Ramos (cell line): ENCODE data around the gene ZNF841.
"Not testable (repeated sequence)": the region's sequence is repeated elsewhere in the genome, so short reads cannot be mapped to it uniquely, and the experiment has no call there.

ENCODE experiments used
- in situ Hi-C: fragments of 300-500 bp; cut with MboI; formaldehyde crosslinking; loops from one replicate; pipeline ENCODE4 v1.14.3; 2022; ENCODE audit warnings: low sequenced_read_pairs; ENCODE audit not compliant: unreplicated experiment

ZNF841 gene

GRCh38 chr19:52095172-52096014 lies at the start of gene ZNF841:
Gene ZNF841, minus strand, starts transcription at chr19:52095765. Its CDS starts 10,964 bp downstream, at chr19:52084801.
- in situ Hi-C loops: no loop called here

DNA sequence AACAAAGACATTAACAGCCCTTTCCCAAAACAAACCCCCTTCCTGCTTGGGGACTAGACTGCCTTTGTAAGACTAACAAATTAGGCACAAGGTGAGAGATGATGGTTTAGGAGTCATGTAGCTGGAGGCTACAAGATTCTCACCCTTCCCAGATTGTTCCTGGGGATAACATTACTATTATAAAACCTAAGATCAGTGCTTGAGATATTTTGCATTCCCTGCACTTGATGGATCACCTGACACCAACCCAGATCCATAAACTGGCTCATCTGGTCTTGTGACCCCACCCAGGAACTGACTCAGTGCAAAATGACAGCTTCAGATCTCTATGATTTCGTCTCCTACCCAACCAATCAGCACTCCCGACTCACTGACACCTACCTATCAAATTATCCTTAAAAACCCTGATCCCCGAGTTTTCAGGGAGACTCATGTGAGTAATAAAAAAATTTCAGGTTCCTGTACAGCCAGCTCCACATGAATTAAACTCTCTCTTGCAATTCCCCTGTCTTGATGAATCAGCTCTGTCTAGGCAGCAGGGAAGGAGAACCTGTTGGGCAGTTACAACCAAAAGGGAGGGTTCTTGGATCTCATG lies 46.5 kb upstream of the ZNF841 start:
- in situ Hi-C loops: loop anchor here (10.0 kb wide), 1 partner anchor 93 kb away; no protein-coding TSS in a partner anchor

DNA sequence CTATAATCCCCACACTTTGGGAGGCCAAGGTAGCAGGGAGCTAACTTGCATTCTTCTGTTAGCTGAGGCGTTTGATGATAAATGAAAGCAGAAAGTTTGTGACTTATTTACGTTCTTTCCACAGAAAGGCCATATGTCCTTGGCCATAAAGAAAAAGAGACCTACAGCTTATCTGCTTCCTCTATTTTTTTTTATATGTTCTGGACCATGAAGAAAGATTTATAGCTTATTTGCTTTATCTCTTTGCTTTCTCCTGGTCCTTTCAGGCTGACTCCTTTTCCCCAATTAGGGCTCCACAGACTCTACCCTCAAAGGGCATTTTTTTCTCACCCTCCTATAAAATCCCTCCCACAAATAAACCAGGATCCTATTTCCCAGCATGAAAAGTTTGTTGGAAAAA lies 45.6 kb upstream of the ZNF841 start:
- in situ Hi-C loops: loop anchor here (10.0 kb wide), 1 partner anchor 94 kb away; no protein-coding TSS in a partner anchor

GRCh38 chr19:52140032-52140710 lies 44.6 kb upstream of the ZNF841 start:
- in situ Hi-C loops: loop anchor here (10.0 kb wide), 1 partner anchor 95 kb away; no protein-coding TSS in a partner anchor

GRCh38 chr19:52139252-52140031 lies 43.9 kb upstream of the ZNF841 start, which contains the start of gene ZNF616:
Gene ZNF616, minus strand, starts transcription at chr19:52139938. Its CDS starts 9,426 bp downstream, at chr19:52130512.
- in situ Hi-C loops: loop anchor here (10.0 kb wide), 1 partner anchor 95 kb away; no protein-coding TSS in a partner anchor

- in situ Hi-C loops: no loop called here
Observed at GRCh38 chr19:52138983-52139251, 43.4 kb upstream of the ZNF841 start.

- in situ Hi-C loops: no loop called here
Observed at GRCh38 chr19:52138278-52138982, 42.9 kb upstream of the ZNF841 start.

DNA sequence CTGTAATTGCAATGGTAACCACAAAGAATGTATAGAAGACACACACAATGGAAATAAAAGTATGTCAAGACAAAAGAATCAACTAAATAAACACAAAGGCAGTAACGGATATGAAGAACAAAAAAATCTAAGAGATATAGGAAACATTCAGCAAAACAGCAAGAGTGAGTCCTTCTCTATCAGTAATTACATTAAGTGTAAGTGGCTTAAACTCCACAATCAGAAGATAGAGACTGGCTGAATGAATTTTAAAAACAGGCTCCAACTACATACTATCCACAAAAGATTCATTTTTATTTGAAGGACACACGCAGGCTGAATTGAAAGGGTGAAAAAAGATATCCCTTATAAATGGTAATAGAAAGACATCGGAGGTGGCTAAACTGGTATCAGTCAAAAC lies 24.7 kb upstream of the ZNF841 start:
- in situ Hi-C loops: no loop called here

GRCh38 chr19:52115526-52116053 lies 20.0 kb upstream of the ZNF841 start:
- in situ Hi-C loops: no loop called here

- in situ Hi-C loops: no loop called here
Observed at GRCh38 chr19:52114691-52115090, 19.1 kb upstream of the ZNF841 start.

- in situ Hi-C loops: no loop called here
Observed at GRCh38 chr19:52112624-52113023, 17.1 kb upstream of the ZNF841 start.

DNA sequence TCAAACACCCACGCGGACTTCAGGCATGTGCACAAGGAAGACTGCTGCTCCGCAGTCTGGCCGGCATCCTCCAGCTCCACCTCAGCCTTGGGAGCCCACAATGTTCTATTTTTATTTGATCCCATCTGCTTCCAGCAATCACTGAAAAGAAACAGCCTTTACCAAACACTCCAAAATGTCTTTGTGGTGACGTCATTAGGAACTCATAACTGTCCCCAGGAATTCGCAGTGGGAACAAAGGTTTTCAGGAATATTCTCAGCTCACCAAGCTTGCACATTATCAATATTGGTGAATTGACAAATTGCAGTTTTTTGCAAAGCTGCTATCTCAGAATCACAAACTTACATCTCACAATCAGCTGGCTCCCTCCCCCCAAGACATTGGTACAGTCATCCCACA lies 15.2 kb upstream of the ZNF841 start:
- in situ Hi-C loops: no loop called here

- in situ Hi-C loops: no loop called here
Observed at GRCh38 chr19:52102782-52103181, 7.2 kb upstream of the ZNF841 start.

DNA sequence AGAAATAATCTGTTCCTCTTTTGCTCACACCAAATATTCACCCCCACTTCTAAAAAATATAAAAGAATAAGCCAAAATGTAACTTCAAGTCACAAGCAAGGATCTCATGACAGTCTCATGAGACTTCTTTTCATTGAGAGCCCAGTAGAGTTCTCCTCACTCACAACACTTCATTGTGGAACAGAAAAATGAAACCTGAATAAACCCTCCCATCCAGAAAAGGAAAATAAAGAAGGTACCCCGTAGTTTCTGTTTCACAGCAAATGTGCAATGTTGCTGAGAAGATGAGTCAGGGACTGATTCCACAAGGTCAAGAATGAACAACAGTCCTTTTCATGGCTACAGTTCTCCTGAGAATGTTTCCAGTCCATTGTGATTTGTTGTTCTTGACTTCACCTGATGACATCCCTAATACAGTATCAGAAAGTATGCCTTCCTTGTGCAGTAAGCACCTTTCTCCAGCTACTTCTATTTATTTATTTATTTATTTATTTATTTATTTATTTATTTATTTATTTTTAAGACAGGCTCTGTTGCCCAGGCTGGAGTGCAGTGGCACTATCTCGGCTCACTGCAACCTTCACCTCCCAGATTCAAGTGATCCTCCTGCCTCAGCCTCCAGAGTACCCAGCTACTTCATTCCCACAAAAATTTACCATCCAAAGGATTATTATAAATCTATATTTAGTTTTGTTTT lies 6.4 kb upstream of the ZNF841 start:
- in situ Hi-C loops: no loop called here

GRCh38 chr19:52099497-52100138 lies 4.1 kb upstream of the ZNF841 start:
- in situ Hi-C loops: no loop called here

DNA sequence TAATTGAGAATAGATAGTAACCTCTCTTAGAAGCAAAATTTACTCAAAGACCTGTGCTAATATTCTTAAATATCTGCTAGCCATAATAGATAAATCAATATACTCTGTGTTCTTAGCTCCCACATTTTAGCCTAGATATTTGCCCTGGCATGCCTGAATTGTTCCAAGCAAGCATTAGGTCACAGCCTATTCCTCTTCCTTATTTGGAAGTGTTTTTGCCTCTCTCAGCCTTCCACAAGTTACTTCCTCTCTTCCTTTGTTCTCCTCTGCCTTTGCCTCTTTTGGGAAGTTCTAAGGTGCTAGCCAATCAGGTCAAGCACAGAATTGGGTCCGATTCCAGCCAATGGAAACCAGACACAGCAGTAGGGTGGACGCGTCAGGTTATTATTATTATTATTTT lies 851 bp upstream of the ZNF841 start:
- in situ Hi-C loops: not testable (repeated sequence)

DNA sequence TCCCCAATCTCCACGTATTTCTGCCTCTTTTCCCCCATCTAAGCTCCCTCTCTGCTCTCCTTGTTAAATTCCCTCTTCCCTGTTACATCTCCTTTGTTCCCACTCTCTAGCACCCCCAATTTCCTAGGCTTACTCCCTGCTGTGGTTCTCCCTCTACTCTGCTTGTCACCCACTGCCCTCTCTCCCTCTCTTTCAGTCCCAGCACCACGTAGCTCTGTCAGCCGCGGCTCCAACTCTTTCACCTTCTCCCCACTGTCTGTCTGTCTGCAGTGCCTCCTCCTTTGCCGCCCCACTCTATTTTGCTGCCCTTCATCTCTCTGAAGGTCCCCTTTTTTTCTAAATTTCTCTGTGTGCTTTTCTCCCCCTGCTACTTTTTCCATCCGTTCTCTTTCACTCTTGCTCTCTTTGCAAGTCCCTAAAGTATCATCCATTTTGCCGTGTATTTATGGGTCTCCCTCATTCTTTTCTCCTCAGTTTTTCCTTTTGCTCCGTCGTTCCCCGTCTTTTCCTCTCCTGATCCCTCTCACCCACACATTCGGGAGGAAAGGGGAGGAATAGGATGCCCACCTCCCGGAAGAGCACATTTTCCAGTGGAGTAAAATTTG lies 937 bp downstream of the ZNF841 start:
- in situ Hi-C loops: no loop called here

DNA sequence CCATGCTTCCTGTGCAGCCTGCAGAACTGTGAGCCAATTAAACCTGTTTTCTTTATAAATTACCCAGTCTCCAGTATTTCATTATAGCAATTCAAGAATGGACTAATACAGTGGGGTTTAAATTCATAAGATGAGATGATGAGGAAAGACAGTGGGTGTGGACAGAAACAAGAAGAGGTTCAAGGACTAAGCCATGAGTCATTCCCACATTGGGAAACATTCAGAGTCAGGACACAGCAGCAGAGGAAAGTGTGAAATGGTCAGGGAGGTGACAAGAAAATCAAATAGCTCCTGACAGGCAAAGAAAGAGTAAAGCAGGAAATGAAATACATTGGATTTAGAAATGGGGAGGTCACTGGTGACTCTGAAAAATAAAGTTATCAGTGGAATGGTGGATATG lies 9.1 kb downstream of the ZNF841 start:
- in situ Hi-C loops: no loop called here
